Uterus (tissue), 4 donors: ENCODE data around the gene GLP2R. TPM values are rescaled to one million over a fixed set of nuclear protein-coding genes. Genes with fewer than 3 reads are reported as not detected.

ENCODE experiments used
- DNase-seq, 2 donors: peaks; one replicate each; pipeline ENCODE4 v3.0.0-alpha.2; 2019 to 2020
- H3K27ac ChIP-seq, 2 donors: fragments of 200-600 bp; sonication (generic); 1 replicate in 1 of 2; 2 replicates in 1 of 2; pipeline ENCODE4 v1.5.1; 2016 to 2018
- H3K27me3 ChIP-seq, 2 donors: fragments of 200-600 bp; sonication (generic); one replicate each; pipeline ENCODE4 v1.5.1; 2018 to 2019; ENCODE audit warnings: control low read depth in 1 of 2
- H3K36me3 ChIP-seq, 2 donors: fragments of 200-600 bp; sonication (generic); one replicate each; pipeline ENCODE4 v1.5.1; 2019; ENCODE audit warnings: control low read depth in 1 of 2
- H3K4me1 ChIP-seq, 2 donors: fragments of 200-600 bp; sonication (generic); one replicate each; pipeline ENCODE4 v1.5.1; 2018 to 2019; ENCODE audit warnings: control low read depth in 1 of 2
- H3K4me3 ChIP-seq, 2 donors: fragments of 200-600 bp; sonication (generic); 1 replicate in 1 of 2; 2 replicates in 1 of 2; pipeline ENCODE4 v1.5.1; 2018 to 2019; ENCODE audit warnings: mild to moderate bottlenecking in 1 of 2
- H3K9me3 ChIP-seq, 2 donors: fragments of 200-600 bp; sonication (generic); one replicate each; pipeline ENCODE4 v1.5.1; 2019; ENCODE audit warnings: control low read depth in 1 of 2
- CTCF ChIP-seq, 4 experiments: fragments of 200-600 bp in 2 of 4; fragments of 450-650 bp in 2 of 4; sonication (generic) in 2 of 4; IDR thresholded peaks; one replicate each; pipeline ENCODE4 v1.5.1; 2016 to 2019; ENCODE audit warnings: antibody characterized with exemption in 4 of 4, mild to moderate bottlenecking in 2 of 4, moderate library complexity in 1 of 4
- POLR2A ChIP-seq, 2 donors: fragments of 450-650 bp; IDR thresholded peaks; one replicate each; pipeline ENCODE4 v1.6.1; 2016; ENCODE audit warnings: antibody characterized with exemption in 2 of 2, mild to moderate bottlenecking in 1 of 2, moderate library complexity in 1 of 2
- intact Hi-C: fragments of 100-400 bp; cut with DNase I; formaldehyde crosslinking; loops from one replicate; pipeline ENCODE4 v1.15.1; 2023; ENCODE audit warnings: low total_unique reads
- total RNA-seq, 4 donors: library from RNA; depleted of rRNA in 3 of 4; stranded (reverse); fragments of >200 nt in 3 of 4; gene quantifications; one replicate each; pipeline versions ENCODE4 v1.1.0 to v1.2.4, GENCODE V29; 2014 to 2023
- donor health status: DM: yes; HTN: yes; CAD: no.

The GLP2R gene
- total RNA-seq, 4 donors from 2014 or later, result under 0.01 to 12.7 (median 0.43) TPM

GRCh38 chr17:9938764-9939163 is 113.0 kb downstream of the GLP2R start:
- peaks cover 0 to 2% of the 10 kb centered on the region in 2 donors for H3K9me3 ChIP-seq
- no peaks in the 10 kb centered on the region for H3K4me1 ChIP-seq
- no peaks in the 10 kb centered on the region for H3K27me3 ChIP-seq
- intact Hi-C loops, result no loop called here
- TF ChIP-seq CTCF (IDR thresholded peaks at IDR 0.05) (no peak), POLR2A (IDR thresholded peaks at IDR 0.05) (no peak)
- no peak overlapping the region for H3K4me3 ChIP-seq
- H3K36me3 ChIP-seq, result no peaks in the 10 kb centered on the region
- no peak for DNase-seq
- H3K27ac ChIP-seq, result no peak overlapping the region

- no peaks in the 10 kb centered on the region for H3K36me3 ChIP-seq
- H3K27me3 ChIP-seq, result no peaks in the 10 kb centered on the region
- no peaks in the 10 kb centered on the region for H3K4me1 ChIP-seq
- DNase-seq, result no peak
- TF ChIP-seq POLR2A (IDR thresholded peaks at IDR 0.05), result no peak
- no peak overlapping the region for H3K27ac ChIP-seq
- intact Hi-C loops, result no loop called here
- peaks cover 0 to 2% of the 10 kb centered on the region in 2 donors for H3K9me3 ChIP-seq
- H3K4me3 ChIP-seq, result no peak overlapping the region
These were observed 115.1 kb downstream of the GLP2R start for GRCh38 chr17:9940841-9941240.

- Histone ChIP-seq H3K27ac (no peak overlapping the region), H3K4me3 (no peak overlapping the region), H3K27me3 (no peaks in the 10 kb centered on the region), H3K9me3 (peaks cover 0 to 2% of the 10 kb centered on the region in 2 donors), H3K36me3 (no peaks in the 10 kb centered on the region), H3K4me1 (no peaks in the 10 kb centered on the region)
- intact Hi-C loops, result no loop called here
- TF ChIP-seq POLR2A (IDR thresholded peaks at IDR 0.05), result no peak
- DNase-seq, result no peak
These were observed 115.6 kb downstream of the GLP2R start for GRCh38 chr17:9941305-9941704.

Other genes with a start within 250 kb of the GLP2R start
- gene CFAP52, start 249.3 kb upstream of the GLP2R start, total RNA-seq, result 1 to 10 TPM in 2 of 4 donors, not detected in 2; 1.0 to 9.4 TPM
- 1 to 10 TPM in 1 of 4 donors, under 1 TPM in 1, not detected in 2; 0.40 to 2.1 TPM for gene USP43, start 180.4 kb upstream of the GLP2R start, total RNA-seq
- gene DHRS7C, start 34.3 kb upstream of the GLP2R start, total RNA-seq, result not detected
- gene GSG1L2, start 3.8 kb upstream of the GLP2R start, total RNA-seq, result not detected
- under 1 TPM in 1 of 4 donors, not detected in 3; 0.88 TPM for gene RCVRN, start 79.3 kb downstream of the GLP2R start, total RNA-seq